IMR-90 (cell line): ENCODE results near the gene STUM. TPM values are rescaled to one million over a fixed set of nuclear protein-coding genes. Genes with fewer than 3 reads are reported as not detected.

ENCODE experiments used
- ATAC-seq: fragments of 200-7000 bp; cut with Tn5 transposase; 2 replicates; pipeline ENCODE4 v1.9.1; 2020; ENCODE audit warnings: low read depth, mild to moderate bottlenecking, moderate library complexity
- BruUV-seq: library from RNA; stranded (reverse); fragments of 400-500 nt; replicated peaks from 2 replicates; lab custom pipeline; 2021; lab: Mats Ljungman, UMichigan
- CTCF ChIA-PET: fragments of 300-600 bp; formaldehyde crosslinking; extraction: SDS; loops from one replicate; lab custom pipeline; 2021; ENCODE audit warnings: antibody characterized with exemption; lab: Yijun Ruan, JAX
- POLR2A ChIA-PET: fragments of 300-600 bp; sonication (Branson Sonifier 250); formaldehyde crosslinking; loops from one replicate; lab custom pipeline; 2022; ENCODE audit warnings: antibody characterized with exemption; ENCODE audit not compliant: unreplicated experiment; lab: Charles Lee
- DNase-seq: peaks from one replicate; pipeline ENCODE4 v3.0.0; 2013
- H2AFZ ChIP-seq: replicated peaks from 2 replicates; pipeline ENCODE3; 2013; ENCODE audit warnings: low read length, mild to moderate bottlenecking; ENCODE audit not compliant: poor library complexity
- H2AK5ac ChIP-seq: 2 replicates; pipeline ENCODE4 v1.6.1; 2013; ENCODE audit warnings: low read depth, low read length, inconsistent platforms
- H2AK9ac ChIP-seq: replicated peaks from 2 replicates; pipeline ENCODE3; 2013; ENCODE audit warnings: mild to moderate bottlenecking, low read depth, low read length, moderate library complexity; ENCODE audit not compliant: poor library complexity
- H2BK120ac ChIP-seq: 2 replicates; pipeline ENCODE4 v1.6.1; 2013; ENCODE audit warnings: low read depth, low read length, inconsistent platforms
- H2BK15ac ChIP-seq: 3 replicates; pipeline ENCODE4 v1.6.1; 2013; ENCODE audit warnings: low read depth, low read length, inconsistent platforms
- H2BK20ac ChIP-seq: 2 replicates; pipeline ENCODE4 v1.6.1; 2013; ENCODE audit warnings: low read depth, mild to moderate bottlenecking, inconsistent platforms, low read length, moderate library complexity
- H2BK5ac ChIP-seq: 2 replicates; pipeline ENCODE4 v1.6.1; 2013; ENCODE audit warnings: mild to moderate bottlenecking, low read depth, low read length, inconsistent platforms; ENCODE audit not compliant: poor library complexity, severe bottlenecking
- H3K14ac ChIP-seq: replicated peaks from 2 replicates; pipeline ENCODE4 v1.6.1; 2013; ENCODE audit warnings: low read depth, low read length, inconsistent platforms
- H3K18ac ChIP-seq: 2 replicates; pipeline ENCODE4 v1.6.1; 2013; ENCODE audit warnings: low read depth, low read length, control low read depth
- H3K23ac ChIP-seq: 2 replicates; pipeline ENCODE4 v1.6.1; 2013; ENCODE audit warnings: low read depth, low read length, inconsistent platforms
- H3K27ac ChIP-seq: 2 replicates; pipeline ENCODE4 v1.5.1; 2013; ENCODE audit warnings: mild to moderate bottlenecking, control low read depth, low read length; ENCODE audit not compliant: insufficient read depth
- H3K27me3 ChIP-seq: 2 replicates; pipeline ENCODE4 v1.6.1; 2013; ENCODE audit warnings: low read length; ENCODE audit not compliant: control insufficient read depth, insufficient read depth
- H3K36me3 ChIP-seq: 2 replicates; pipeline ENCODE4 v1.6.1; 2013; ENCODE audit warnings: low read length, mixed read lengths; ENCODE audit not compliant: control insufficient read depth, insufficient read depth
- H3K4ac ChIP-seq: 2 replicates; pipeline ENCODE4 v1.6.1; 2013; ENCODE audit warnings: low read depth, low read length, inconsistent platforms
- H3K4me1 ChIP-seq: 2 replicates; pipeline ENCODE4 v1.6.1; 2013; ENCODE audit warnings: low read length, mixed read lengths; ENCODE audit not compliant: control insufficient read depth, insufficient read depth
- H3K4me2 ChIP-seq: 2 replicates; pipeline ENCODE4 v1.6.1; 2013; ENCODE audit warnings: low read depth, mild to moderate bottlenecking, control low read depth, low read length, moderate library complexity
- H3K4me3 ChIP-seq: 2 replicates; pipeline ENCODE4 v1.5.1; 2013; ENCODE audit warnings: low read depth, mild to moderate bottlenecking, control low read depth, low read length, moderate library complexity; ENCODE audit not compliant: insufficient read depth
- H3K56ac ChIP-seq: 2 replicates; pipeline ENCODE4 v1.6.1; 2013; ENCODE audit warnings: low read length, inconsistent platforms; ENCODE audit not compliant: insufficient read depth; ENCODE audit errors: extremely low read depth
- H3K79me1 ChIP-seq, 2 experiments: 2 replicates each; pipeline ENCODE4 v1.6.1; 2013; ENCODE audit warnings: low read length in 2 of 2, inconsistent platforms in 1 of 2, low read depth in 1 of 2
- H3K9ac ChIP-seq: 2 replicates; pipeline ENCODE4 v1.6.1; 2013; ENCODE audit warnings: low read depth, low read length, control low read depth
- H3K9me1 ChIP-seq: 2 replicates; pipeline ENCODE4 v1.6.1; 2013; ENCODE audit warnings: low read length, inconsistent platforms; ENCODE audit not compliant: insufficient read depth
- H3K9me3 ChIP-seq: 2 replicates; pipeline ENCODE4 v1.6.1; 2013; ENCODE audit warnings: low read length; ENCODE audit not compliant: control insufficient read depth, insufficient read depth
- H4K20me1 ChIP-seq: 2 replicates; pipeline ENCODE4 v1.6.1; 2013; ENCODE audit warnings: low read length, inconsistent platforms; ENCODE audit not compliant: insufficient read depth
- H4K5ac ChIP-seq: 2 replicates; pipeline ENCODE4 v1.6.1; 2013; ENCODE audit warnings: mild to moderate bottlenecking, low read depth, low read length, control low read depth
- H4K8ac ChIP-seq, 2 experiments: 2 replicates each; pipeline ENCODE4 v1.6.1; 2013; ENCODE audit warnings: low read depth in 2 of 2, low read length in 2 of 2, control low read depth in 1 of 2, inconsistent platforms in 1 of 2
- H4K91ac ChIP-seq: 2 replicates; pipeline ENCODE4 v1.6.1; 2013; ENCODE audit warnings: low read depth, low read length, inconsistent platforms; ENCODE audit not compliant: insufficient read depth
- BHLHE40 ChIP-seq: fragments of 150-350 bp; IDR thresholded peaks from 2 replicates; pipeline ENCODE4 v1.6.1; 2016; ENCODE audit warnings: mild to moderate bottlenecking, low read depth, low read length
- CHD1 ChIP-seq: IDR thresholded peaks from 2 replicates; pipeline ENCODE4 v1.6.1; 2012; ENCODE audit warnings: low read depth, low read length, improper control_type of control experiment
- ELK1 ChIP-seq: fragments of 150-350 bp; IDR thresholded peaks from 2 replicates; pipeline ENCODE4 v1.6.1; 2016; ENCODE audit warnings: low read depth, mild to moderate bottlenecking, low read length, moderate library complexity, borderline replicate concordance
- MAFK ChIP-seq: IDR thresholded peaks from 2 replicates; pipeline ENCODE4 v1.6.1; 2012; ENCODE audit warnings: low read depth, low read length, improper control_type of control experiment
- NFE2L2 ChIP-seq: fragments of 150-350 bp; IDR thresholded peaks from 2 replicates; pipeline ENCODE4 v1.6.1; 2016; ENCODE audit warnings: low read depth, mild to moderate bottlenecking, low read length
- RAD21 ChIP-seq: IDR thresholded peaks from 2 replicates; pipeline ENCODE4 v1.6.1; 2012; ENCODE audit warnings: low read length, improper control_type of control experiment
- RCOR1 ChIP-seq: IDR thresholded peaks from 2 replicates; pipeline ENCODE4 v1.6.1; 2012; ENCODE audit warnings: mild to moderate bottlenecking, low read length, improper control_type of control experiment; ENCODE audit not compliant: insufficient replicate concordance
- WGBS, 2 experiments: methylation state at CpG; one replicate each; pipeline versions ENCODE4 v1.1.5 to v1.1.7; 2013; ENCODE audit warnings: missing lambda C conversion rate in 2 of 2; ENCODE audit not compliant: insufficient read length in 1 of 2; ENCODE audit errors: extremely low coverage in 2 of 2; 5-methylcytosine and 5-hydroxymethylcytosine counted together
- dilution Hi-C: fragments of 300-500 bp; cut with HindIII; formaldehyde crosslinking; loops from one replicate; pipeline ENCODE4 v1.14.3; 2018; ENCODE audit warnings: low sequenced_read_pairs; ENCODE audit not compliant: unreplicated experiment
- in situ Hi-C: fragments of 300-500 bp; cut with MboI; formaldehyde crosslinking; loops from 3 replicates; pipeline ENCODE4 v1.14.3; 2019; ENCODE audit warnings: low sequenced_read_pairs, inconsistent platforms, mixed read lengths
- intact Hi-C: fragments of 100-400 bp; cut with micrococcal nuclease; formaldehyde crosslinking; loops from 2 replicates; pipeline ENCODE4 v1.10.0; 2022
- polyA plus RNA-seq, 3 experiments: library from polyadenylated mRNA; depleted of rRNA; stranded (reverse); fragments of >200 nt; gene quantifications; 2 replicates each; pipeline ENCODE4 v1.2.3, GENCODE V29; 2012; ENCODE audit warnings: low replicate concordance in 1 of 3
- total RNA-seq: library from RNA; depleted of rRNA; stranded (reverse); fragments of >200 nt; gene quantifications from 2 replicates; pipeline ENCODE4 v1.2.3, GENCODE V29; 2012

STUM gene
- total and polyA plus RNA-seq, 2 of the 4 experiments (the other 2 are of a cell fraction) = not detected

GRCh38 chr1:226549094-226549936 is 751 bp downstream of the STUM start:
- Histone ChIP-seq H3K27ac (no peak overlapping the region), H2BK20ac (no peak overlapping the region), H2BK120ac (no peak overlapping the region), H3K18ac (no peak overlapping the region), H3K23ac (no peak overlapping the region), H4K5ac (no peak overlapping the region), H3K4me3 (no peak overlapping the region; the same call in 1 of the 2 replicates), H3K9me3 (no peaks in the 10 kb centered on the region), H3K56ac (no peak overlapping the region), H4K20me1 (no peaks in the 10 kb centered on the region; the same call in 1 of the 2 replicates), H2AK5ac (no peak overlapping the region), H3K36me3 (no peaks in the 10 kb centered on the region), H3K4ac (no peak overlapping the region), H2BK15ac (no peak overlapping the region), H3K4me1 (peaks cover 2% of the 10 kb centered on the region; the same call in 1 of the 2 replicates), H3K79me1 (no peaks in the 10 kb centered on the region), H4K91ac (no peak overlapping the region), H2AFZ (peak overlapping the region; percentile 61), H2BK5ac (no peak overlapping the region), H3K4me2 (no peak overlapping the region; the same call in 1 of the 2 replicates), H2AK9ac (no peak overlapping the region), H3K9me1 (no peaks in the 10 kb centered on the region), H3K9ac (no peak overlapping the region), H3K14ac (no peak overlapping the region), H4K8ac (no peak overlapping the region), H3K27me3 (peaks cover 61% of the 10 kb centered on the region)
- WGBS, 2 experiments = 4% methylated on average over 16 of the region's 73 CpGs; no CpG with 5 or more reads in 1 of the 2 experiments
- DNase-seq (no peak), ATAC-seq (no peak)
- no TSS peak for BruUV-seq
- CTCF ChIA-PET = no interaction called here
- in situ Hi-C loops (no loop called here), dilution Hi-C loops (no loop called here), intact Hi-C loops (loop anchor here (2.0 to 10.0 kb wide), 3 partner anchors 78 to 887 kb away; no protein-coding TSS in a partner anchor)
- TF ChIP-seq CHD1 = no peak
- TF ChIP-seq MAFK = no peak
- TF ChIP-seq NFE2L2 = no peak
- TF ChIP-seq RAD21 = no peak
- no peak for TF ChIP-seq RCOR1
- TF ChIP-seq ELK1 = no peak
- TF ChIP-seq BHLHE40 = no peak
- POLR2A ChIA-PET = no interaction called here
